SK-N-SH (cell line): ENCODE results near the gene ASXL3. TPM values are rescaled to one million over a fixed set of nuclear protein-coding genes. Genes with fewer than 3 reads are reported as not detected.

Experiments
- CTCF ChIA-PET: fragments of 300-600, 350-600 bp; formaldehyde crosslinking; extraction: SDS; loops from one replicate; lab custom pipeline; 2021; lab: Yijun Ruan, JAX
- POLR2A ChIA-PET: fragments of 350-600 bp; sonication (Branson Sonifier 250); formaldehyde crosslinking; extraction: SDS; loops from one replicate; lab custom pipeline; 2020; ENCODE audit warnings: antibody characterized with exemption, inconsistent platforms; lab: Yijun Ruan, JAX
- DNase-seq: peaks from one replicate; pipeline ENCODE4 v3.0.0; 2012
- H2AFZ ChIP-seq: fragments of 200-600 bp; sonication (generic); 2 replicates; pipeline ENCODE4 v1.8.1; 2016; ENCODE audit warnings: antibody characterized with exemption, mild to moderate bottlenecking, low read depth
- H3F3A ChIP-seq: fragments of 200-600 bp; sonication (generic); replicated peaks from 2 replicates; pipeline ENCODE3; 2016; ENCODE audit warnings: antibody characterized with exemption, mild to moderate bottlenecking; ENCODE audit not compliant: insufficient read depth
- H3K27ac ChIP-seq, 2 experiments: fragments of 200-500 bp in 1 of 2; fragments of 200-600 bp in 1 of 2; sonication (Bioruptor generic) in 1 of 2; sonication (generic), shearing (Covaris generic) in 1 of 2; 2 replicates each; pipeline versions ENCODE4 v1.5.1 to v1.6.1; 2014 to 2016; ENCODE audit warnings: low read depth in 2 of 2, inconsistent platforms in 1 of 2, low read length in 1 of 2, mild to moderate bottlenecking in 1 of 2, mixed read lengths in 1 of 2
- H3K27me3 ChIP-seq: fragments of 200-600 bp; sonication (generic), shearing (Covaris generic); 2 replicates; pipeline ENCODE4 v1.6.1; 2016; ENCODE audit warnings: mixed run types; ENCODE audit not compliant: insufficient read depth
- H3K36me3 ChIP-seq, 2 experiments: fragments of 200-500 bp in 1 of 2; fragments of 200-600 bp in 1 of 2; sonication (Bioruptor generic) in 1 of 2; sonication (generic) in 1 of 2; replicated peaks in 1 of 2; 2 replicates each; pipeline versions ENCODE3 to v1.5.1; 2014 to 2016; ENCODE audit warnings: low read length in 1 of 2, mild to moderate bottlenecking in 1 of 2; ENCODE audit not compliant: insufficient read depth in 2 of 2, control insufficient read depth in 1 of 2
- H3K4me1 ChIP-seq, 2 experiments: fragments of 200-500 bp in 1 of 2; fragments of 200-600 bp in 1 of 2; sonication (Bioruptor generic) in 1 of 2; sonication (generic), shearing (Covaris generic) in 1 of 2; 2 replicates each; pipeline versions ENCODE4 v1.5.1 to v1.6.1; 2014 to 2016; ENCODE audit warnings: low read depth in 1 of 2, low read length in 1 of 2, mixed run types in 1 of 2; ENCODE audit not compliant: insufficient read depth in 2 of 2, control insufficient read depth in 1 of 2
- H3K4me2 ChIP-seq: fragments of 200-600 bp; sonication (generic), shearing (Covaris generic); 2 replicates; pipeline ENCODE4 v1.6.1; 2017; ENCODE audit warnings: mixed run types
- H3K4me3 ChIP-seq, 2 experiments: fragments of 200-500 bp in 1 of 2; fragments of 200-600 bp in 1 of 2; sonication (Bioruptor generic) in 1 of 2; sonication (generic), shearing (Covaris generic) in 1 of 2; 2 replicates each; pipeline versions ENCODE4 v1.5.1 to v1.8.1; 2014 to 2016; ENCODE audit warnings: low read depth in 2 of 2, inconsistent platforms in 1 of 2, low read length in 1 of 2, mild to moderate bottlenecking in 1 of 2, mixed read lengths in 1 of 2, moderate library complexity in 1 of 2
- H3K79me2 ChIP-seq: fragments of 200-600 bp; sonication (generic); 2 replicates; pipeline ENCODE4 v1.8.1; 2017; ENCODE audit warnings: mild to moderate bottlenecking; ENCODE audit not compliant: insufficient read depth
- H3K9ac ChIP-seq: fragments of 200-600 bp; sonication (generic); 2 replicates; pipeline ENCODE4 v1.6.1; 2017; ENCODE audit warnings: mixed run types
- H3K9me2 ChIP-seq: fragments of 200-600 bp; sonication (generic); 2 replicates; pipeline ENCODE4 v1.6.1; 2017; ENCODE audit warnings: mixed run types
- H3K9me3 ChIP-seq: fragments of 200-600 bp; sonication (generic); 2 replicates; pipeline ENCODE4 v1.6.1; 2017; ENCODE audit warnings: mixed run types, mild to moderate bottlenecking, moderate library complexity
- H4K20me1 ChIP-seq: fragments of 200-600 bp; sonication (generic); 2 replicates; pipeline ENCODE4 v1.6.1; 2017; ENCODE audit warnings: mild to moderate bottlenecking, mixed run types; ENCODE audit not compliant: insufficient read depth
- CHD2 ChIP-seq: fragments of 150-350 bp; IDR thresholded peaks from 2 replicates; pipeline ENCODE4 v1.6.1; 2018; ENCODE audit warnings: low read length; ENCODE audit not compliant: partially characterized antibody
- EZH2phosphoT487 ChIP-seq: fragments of 200-600 bp; sonication (generic); IDR thresholded peaks from 2 replicates; pipeline ENCODE4 v1.6.1; 2017; ENCODE audit warnings: low read depth, mixed run types, mild to moderate bottlenecking, antibody characterized with exemption, moderate library complexity, borderline replicate concordance
- FOSL2 ChIP-seq: IDR thresholded peaks from 2 replicates; pipeline ENCODE4 v1.4.0; 2012; ENCODE audit warnings: low read depth, mild to moderate bottlenecking, moderate library complexity, borderline replicate concordance
- FOXJ3 ChIP-seq: sonication (generic); formaldehyde crosslinking; IDR thresholded peaks from 2 replicates; pipeline ENCODE4 v1.5.1; 2020; ENCODE audit warnings: mild to moderate bottlenecking, missing genetic modification reagents
- FOXM1 ChIP-seq: IDR thresholded peaks from 2 replicates; pipeline ENCODE4 v1.4.0; 2012; ENCODE audit warnings: low read depth, mild to moderate bottlenecking
- GABPA ChIP-seq: IDR thresholded peaks from 2 replicates; pipeline ENCODE4 v1.4.0; 2012; ENCODE audit warnings: low read depth, mild to moderate bottlenecking
- IRF3 ChIP-seq: fragments of 150-350 bp; IDR thresholded peaks from 2 replicates; pipeline ENCODE4 v1.6.1; 2016; ENCODE audit warnings: mild to moderate bottlenecking, low read depth, low read length
- NFIC ChIP-seq: IDR thresholded peaks from 2 replicates; pipeline ENCODE4 v1.4.0; 2012; ENCODE audit warnings: borderline replicate concordance
- NRF1 ChIP-seq: IDR thresholded peaks from 2 replicates; pipeline ENCODE4 v1.6.1; 2012; ENCODE audit warnings: low read depth, mild to moderate bottlenecking, low read length
- RAD21 ChIP-seq: IDR thresholded peaks from 2 replicates; pipeline ENCODE4 v1.6.1; 2012; ENCODE audit warnings: mild to moderate bottlenecking, low read length
- RXRA ChIP-seq: IDR thresholded peaks from 2 replicates; pipeline ENCODE4 v1.4.0; 2012; ENCODE audit warnings: low read depth, mild to moderate bottlenecking, borderline replicate concordance
- SMC3 ChIP-seq: IDR thresholded peaks from 2 replicates; pipeline ENCODE4 v1.6.1; 2012; ENCODE audit warnings: low read depth, low read length, improper control_type of control experiment
- TEAD4 ChIP-seq: IDR thresholded peaks from 2 replicates; pipeline ENCODE4 v1.4.0; 2012; ENCODE audit warnings: mild to moderate bottlenecking, borderline replicate concordance; ENCODE audit not compliant: insufficient read depth
- USF2 ChIP-seq: fragments of 150-350 bp; IDR thresholded peaks from 2 replicates; pipeline ENCODE4 v1.6.1; 2017; ENCODE audit warnings: antibody characterized with exemption, low read length, low read depth, borderline replicate concordance
- YY1 ChIP-seq: IDR thresholded peaks from 2 replicates; pipeline ENCODE4 v1.4.0; 2012; ENCODE audit warnings: low read depth, mild to moderate bottlenecking
- WGBS: methylation state at CpG from one replicate; pipeline ENCODE4 v1.1.6; 2017; ENCODE audit warnings: low lambda C conversion rate; 5-methylcytosine and 5-hydroxymethylcytosine counted together
- polyA plus RNA-seq, 3 experiments: library from polyadenylated mRNA; depleted of rRNA; stranded (reverse); fragments of >200 nt; gene quantifications; 2 replicates each; pipeline ENCODE4 v1.2.3, GENCODE V29; 2012

The ASXL3 gene
- polyA plus RNA-seq, 1 of the 3 experiments (the other 2 are of a cell fraction) = not detected

GRCh38 chr18:33682436-33682835, 104.4 kb downstream of the ASXL3 start:
- 77% methylated on average over 6 of the region's 6 CpGs for WGBS
- H3K4me1 ChIP-seq = no peaks in the 10 kb centered on the region
- POLR2A ChIA-PET = no interaction called here

GRCh38 chr18:33694593-33694992, 116.6 kb downstream of the ASXL3 start:
- TF ChIP-seq GABPA (no peak), NRF1 (no peak), YY1 (no peak), NFIC (no peak)
- TF ChIP-seq, all 33 proteins: peak for 0
- POLR2A ChIA-PET = no interaction called here
- H3K27me3 ChIP-seq = no peaks in the 10 kb centered on the region
- H3K9ac ChIP-seq = no peak overlapping the region
- no peaks in the 10 kb centered on the region for H3K36me3 ChIP-seq
- no peaks in the 10 kb centered on the region for H3K9me3 ChIP-seq
- H3K27ac ChIP-seq = no peak overlapping the region
- no peak for DNase-seq
- no peaks in the 10 kb centered on the region for H3F3A ChIP-seq
- H3K4me2 ChIP-seq = no peak overlapping the region
- CTCF ChIA-PET = interaction anchor here (1.2 kb wide), 1 partner anchor 52 kb away, joined by 3 read pairs; no protein-coding TSS in a partner anchor
- 19% methylated on average over 2 of the region's 2 CpGs for WGBS
- no peaks in the 10 kb centered on the region for H4K20me1 ChIP-seq
- no peaks in the 10 kb centered on the region for H3K9me2 ChIP-seq
- H3K4me1 ChIP-seq = peaks cover 0 to 4% of the 10 kb centered on the region in 2 experiments; a peak in 1 of 4 replicates
- H3K79me2 ChIP-seq = no peaks in the 10 kb centered on the region
- H2AFZ ChIP-seq = no peak overlapping the region
- H3K4me3 ChIP-seq = no peak overlapping the region

More at GRCh38 chr18:33682436-33682835, 104.4 kb downstream of the ASXL3 start:
- TF ChIP-seq NFIC = no peak
- no peak for TF ChIP-seq RAD21
- TF ChIP-seq TEAD4 = no peak
- TF ChIP-seq YY1 = no peak
- TF ChIP-seq SMC3 = no peak
- TF ChIP-seq CHD2 = no peak
- no peak for TF ChIP-seq FOXM1
- no peak for TF ChIP-seq USF2
- no peak for TF ChIP-seq NRF1
- TF ChIP-seq FOXJ3 (CRISPR knock-in tag) = no peak
- TF ChIP-seq RXRA = no peak
- no peak for TF ChIP-seq IRF3
- TF ChIP-seq EZH2phosphoT487 = no peak
- TF ChIP-seq FOSL2 = no peak
- H3K9me3 ChIP-seq = no peaks in the 10 kb centered on the region
- no peak overlapping the region for H3K4me3 ChIP-seq
- H4K20me1 ChIP-seq = no peaks in the 10 kb centered on the region
- H3K9ac ChIP-seq = no peak overlapping the region
- no peak overlapping the region for H3K4me2 ChIP-seq
- CTCF ChIA-PET = no interaction called here
- no peaks in the 10 kb centered on the region for H3F3A ChIP-seq
- DNase-seq = no peak
- H3K27me3 ChIP-seq = no peaks in the 10 kb centered on the region
- no peaks in the 10 kb centered on the region for H3K36me3 ChIP-seq
- H3K9me2 ChIP-seq = no peaks in the 10 kb centered on the region
- no peak overlapping the region for H3K27ac ChIP-seq
- no peak overlapping the region for H2AFZ ChIP-seq
- H3K79me2 ChIP-seq = no peaks in the 10 kb centered on the region
